HL-60 (cell line): ENCODE results near the gene DUSP7.

Source experiments
- DNase-seq, 2 experiments: peaks; one replicate each; pipeline ENCODE4 v3.0.0-alpha.2; 2010 to 2020; ENCODE audit warnings: low read depth in 1 of 2, low spot score in 1 of 2
- H3K27ac ChIP-seq: fragments of 250-450 bp; sonication (Bioruptor Pico); replicated peaks from 2 replicates; pipeline ENCODE4 v1.5.1; 2020; ENCODE audit warnings: mild to moderate bottlenecking, moderate library complexity
- H3K27me3 ChIP-seq: fragments of 250-450 bp; sonication (Bioruptor Pico); 2 replicates; pipeline ENCODE4 v1.5.1; 2021; ENCODE audit warnings: mild to moderate bottlenecking, moderate library complexity; ENCODE audit not compliant: insufficient read depth, poor library complexity, severe bottlenecking
- H3K4me3 ChIP-seq: replicated peaks from 2 replicates; pipeline ENCODE4 v1.5.1; 2011; ENCODE audit warnings: mild to moderate bottlenecking, control low read depth, low read length; ENCODE audit not compliant: insufficient read depth
- CTCF ChIP-seq: IDR thresholded peaks from one replicate; pipeline ENCODE4 v1.5.1; 2011; ENCODE audit warnings: low read length, control low read depth, inconsistent platforms; ENCODE audit not compliant: insufficient read depth
- GABPA ChIP-seq: IDR thresholded peaks from 2 replicates; pipeline ENCODE4 v1.6.1; 2012; ENCODE audit warnings: low read depth
- POLR2AphosphoS5 ChIP-seq: IDR thresholded peaks from 2 replicates; pipeline ENCODE4 v1.6.1; 2012; ENCODE audit warnings: low read depth
- REST ChIP-seq: IDR thresholded peaks from 2 replicates; pipeline ENCODE4 v1.6.1; 2012; ENCODE audit warnings: low read depth; ENCODE audit not compliant: insufficient replicate concordance
- SPI1 ChIP-seq: IDR thresholded peaks from 2 replicates; pipeline ENCODE4 v1.6.1; 2012; ENCODE audit warnings: low read depth, mild to moderate bottlenecking, borderline replicate concordance

DUSP7 gene

GRCh38 chr3:52084216-52084945 is 28.0 kb upstream of the DUSP7 start:
- no peak overlapping the region for H3K4me3 ChIP-seq
- H3K27me3 ChIP-seq = no peaks in the 10 kb centered on the region
- DNase-seq = no peak
- H3K27ac ChIP-seq = no peak overlapping the region
- TF ChIP-seq SPI1 (no peak), POLR2AphosphoS5 (no peak), GABPA (no peak), REST (no peak), CTCF (no peak)

- TF ChIP-seq CTCF = no peak
- TF ChIP-seq SPI1 = no peak
- TF ChIP-seq REST = no peak
- TF ChIP-seq POLR2AphosphoS5 = no peak
- no peaks in the 10 kb centered on the region for H3K27me3 ChIP-seq
- no peak overlapping the region for H3K27ac ChIP-seq
- H3K4me3 ChIP-seq = no peak overlapping the region
- no peak for DNase-seq
Observed at GRCh38 chr3:52083556-52084087, 27.3 kb upstream of the DUSP7 start.

GRCh38 chr3:52082951-52083350 is 26.6 kb upstream of the DUSP7 start:
- no peak for DNase-seq
- no peak for TF ChIP-seq POLR2AphosphoS5
- TF ChIP-seq CTCF = no peak
- TF ChIP-seq REST = no peak
- no peak for TF ChIP-seq GABPA
- TF ChIP-seq SPI1 = no peak
- Histone ChIP-seq H3K27ac (no peak overlapping the region), H3K27me3 (no peaks in the 10 kb centered on the region), H3K4me3 (no peak overlapping the region)
